Stimulated activated CD8-positive, alpha-beta memory T cell treated with anti-CD3 and anti-CD28 coated beads, Interleukin-4, amount 100 ng/mL, for 24 hours (primary cell): ENCODE measurements around the gene SPEF1.

Experiments used
- DNase-seq: peaks from one replicate; pipeline ENCODE4 v3.0.0-alpha.2; 2020; ENCODE audit warnings: low read depth

Gene SPEF1

GRCh38 chr20:3787324-3788014 is 6.2 kb upstream of the SPEF1 start:
- no peak for DNase-seq

DNA sequence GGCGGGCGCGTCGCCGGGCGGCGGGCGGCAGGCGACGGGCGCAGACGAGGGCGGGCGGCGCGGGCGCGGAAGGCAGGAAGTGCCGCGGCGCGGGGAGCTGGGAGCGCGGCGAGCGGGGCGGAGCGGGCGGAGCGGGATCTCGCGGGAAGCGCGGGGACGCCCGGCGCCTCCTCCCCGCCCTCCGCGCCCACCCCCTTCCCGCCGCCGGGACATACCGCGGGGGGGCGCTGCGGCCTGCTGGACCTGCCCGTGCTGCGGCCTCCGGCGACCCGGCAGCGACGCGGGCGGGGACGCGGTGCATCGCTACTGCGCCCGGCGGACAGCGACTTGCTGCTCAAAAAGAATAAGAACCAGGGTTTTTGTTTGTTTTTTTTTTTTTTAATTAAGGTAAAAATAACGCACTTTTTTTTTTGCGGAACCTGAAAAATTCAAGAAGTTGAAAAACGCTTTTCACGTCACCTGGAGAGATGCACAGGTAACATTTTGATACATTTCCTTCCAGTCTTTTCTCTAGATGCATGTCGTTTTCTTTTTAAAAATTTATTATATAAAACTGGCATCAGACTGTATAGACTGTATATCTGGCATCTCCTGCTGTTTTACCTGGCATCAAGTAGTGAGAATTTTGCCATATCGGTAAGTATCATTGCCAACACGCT is 5.5 kb upstream of the SPEF1 start, which contains the start of gene CENPB:
Gene CENPB, minus strand, starts transcription at position 76 of the 659 bp plus-strand sequence. CDS start 257 bp downstream, outside the sequence.
- DNase-seq, result peak; percentile 88

GRCh38 chr20:3786126-3786484 is 4.9 kb upstream of the SPEF1 start:
- no peak for DNase-seq

DNA sequence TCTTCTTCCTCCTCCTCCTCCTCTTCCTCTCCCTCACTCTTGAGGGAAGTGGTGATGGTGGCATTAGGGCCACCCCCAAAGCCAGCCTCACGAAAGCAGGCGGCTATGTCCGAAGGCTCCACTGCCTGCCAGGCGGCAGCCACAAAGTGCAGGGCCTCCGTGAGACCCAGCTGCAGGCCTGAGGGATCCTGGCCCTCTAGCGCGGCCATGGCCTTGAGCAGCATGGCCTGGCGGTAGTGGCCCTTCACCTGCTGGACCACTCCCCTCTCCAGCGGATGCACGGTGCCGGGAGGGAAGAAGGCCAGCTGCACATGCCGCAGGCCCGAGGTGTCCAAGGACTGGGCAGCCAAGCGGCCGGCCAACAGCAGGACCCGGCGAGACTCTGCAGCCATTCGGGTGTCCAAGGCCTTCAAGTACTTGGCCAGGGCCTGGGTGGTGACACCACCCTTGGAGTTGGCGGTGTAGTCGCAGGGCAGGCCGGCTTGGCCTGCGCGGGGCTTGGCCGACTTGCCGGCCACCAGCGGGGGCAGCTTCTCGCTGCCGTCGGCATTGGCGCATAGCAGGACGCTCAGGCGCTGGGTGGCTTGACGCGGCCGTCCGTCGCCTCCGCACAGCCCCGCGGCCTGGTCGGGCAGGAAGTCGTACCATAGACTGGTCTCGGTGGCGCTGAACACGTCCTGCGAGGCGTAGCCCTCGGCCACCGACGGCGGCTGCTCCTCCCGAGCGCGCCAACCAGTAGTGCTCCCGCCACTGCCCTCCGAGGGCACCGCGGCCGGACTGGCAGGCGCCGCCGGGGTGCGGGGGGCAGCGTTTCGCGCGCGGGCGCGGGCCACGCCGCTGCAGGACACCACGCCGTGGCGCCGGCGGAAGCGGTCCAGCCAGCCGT is 4.2 kb upstream of the SPEF1 start:
- DNase-seq, result no peak

DNA sequence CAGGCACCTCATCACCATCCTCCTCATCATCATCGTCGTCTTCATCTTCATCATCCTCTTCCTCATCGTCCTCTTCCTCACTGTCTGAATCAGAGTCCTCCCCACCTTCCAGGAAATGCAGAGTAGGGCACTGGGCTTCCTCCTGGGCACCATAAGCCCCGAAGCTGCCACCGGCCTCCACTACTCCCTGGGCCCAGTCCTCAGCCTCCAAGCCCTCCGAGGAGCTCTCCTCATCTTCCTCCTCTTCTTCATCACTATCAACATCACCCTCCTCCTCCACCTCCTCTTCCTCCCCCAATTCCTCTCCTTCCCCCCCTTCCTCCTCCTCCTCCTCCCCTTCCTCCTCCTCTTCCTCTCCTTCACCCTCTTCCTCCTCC is 3.6 kb upstream of the SPEF1 start:
- DNase-seq, result no peak

DNA sequence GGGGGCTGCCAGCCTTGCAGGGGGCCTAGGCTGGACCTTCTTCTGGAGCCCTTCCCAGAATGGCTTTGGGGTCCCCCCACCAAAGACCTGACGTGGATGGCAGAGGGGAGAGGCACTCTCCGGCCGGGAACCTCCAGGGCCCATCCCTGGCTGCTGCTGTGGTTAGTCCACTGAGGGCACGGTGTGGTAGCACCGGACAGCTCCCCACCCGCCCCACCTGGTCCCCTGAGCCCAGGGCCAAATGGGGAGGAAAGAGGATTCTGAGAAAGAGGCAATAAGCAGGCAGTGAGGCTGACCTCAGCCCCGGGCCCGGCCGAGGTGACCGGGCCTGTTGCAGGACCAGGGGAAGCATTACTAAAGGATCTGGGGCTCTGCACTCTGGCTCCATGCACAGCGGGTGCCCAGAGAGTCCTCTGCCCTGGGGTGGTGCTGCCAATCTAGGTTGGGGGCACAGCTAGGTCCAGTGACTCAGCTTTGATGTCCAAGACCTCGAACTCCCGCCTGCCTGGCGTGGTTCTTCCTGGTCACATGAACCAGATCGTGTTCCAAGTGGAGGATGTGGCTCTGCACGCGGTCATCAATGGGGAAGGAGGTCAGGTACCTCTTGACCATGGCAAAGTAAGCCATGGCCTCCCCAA is 3.1 kb upstream of the SPEF1 start:
- no peak for DNase-seq

GRCh38 chr20:3783511-3784195 is 2.4 kb upstream of the SPEF1 start:
- DNase-seq, result no peak

- no peak for DNase-seq
These were observed 1.8 kb upstream of the SPEF1 start for GRCh38 chr20:3783068-3783489.

DNA sequence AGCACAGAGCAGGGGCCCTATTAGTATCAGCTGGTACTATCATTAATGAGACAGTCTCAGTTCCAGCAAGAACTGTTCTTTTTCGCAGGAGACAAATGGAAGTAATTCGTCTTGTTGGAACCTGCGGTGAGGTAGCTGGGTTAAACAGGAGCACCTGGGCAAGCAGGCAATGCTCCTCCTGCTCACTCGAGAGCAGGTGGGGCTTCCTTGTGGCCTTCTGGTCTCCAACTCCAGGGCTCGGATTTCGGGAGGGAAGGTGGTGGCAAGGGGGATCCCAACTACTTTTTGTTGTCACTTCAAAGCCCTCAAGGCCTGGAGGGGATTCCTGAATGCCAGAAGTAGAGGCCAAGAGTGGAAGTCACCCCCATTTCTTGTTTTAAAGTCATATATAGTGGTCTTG is 1.3 kb upstream of the SPEF1 start:
- no peak for DNase-seq

GRCh38 chr20:3778976-3779375 is 2.3 kb downstream of the SPEF1 start:
- DNase-seq, result no peak

DNA sequence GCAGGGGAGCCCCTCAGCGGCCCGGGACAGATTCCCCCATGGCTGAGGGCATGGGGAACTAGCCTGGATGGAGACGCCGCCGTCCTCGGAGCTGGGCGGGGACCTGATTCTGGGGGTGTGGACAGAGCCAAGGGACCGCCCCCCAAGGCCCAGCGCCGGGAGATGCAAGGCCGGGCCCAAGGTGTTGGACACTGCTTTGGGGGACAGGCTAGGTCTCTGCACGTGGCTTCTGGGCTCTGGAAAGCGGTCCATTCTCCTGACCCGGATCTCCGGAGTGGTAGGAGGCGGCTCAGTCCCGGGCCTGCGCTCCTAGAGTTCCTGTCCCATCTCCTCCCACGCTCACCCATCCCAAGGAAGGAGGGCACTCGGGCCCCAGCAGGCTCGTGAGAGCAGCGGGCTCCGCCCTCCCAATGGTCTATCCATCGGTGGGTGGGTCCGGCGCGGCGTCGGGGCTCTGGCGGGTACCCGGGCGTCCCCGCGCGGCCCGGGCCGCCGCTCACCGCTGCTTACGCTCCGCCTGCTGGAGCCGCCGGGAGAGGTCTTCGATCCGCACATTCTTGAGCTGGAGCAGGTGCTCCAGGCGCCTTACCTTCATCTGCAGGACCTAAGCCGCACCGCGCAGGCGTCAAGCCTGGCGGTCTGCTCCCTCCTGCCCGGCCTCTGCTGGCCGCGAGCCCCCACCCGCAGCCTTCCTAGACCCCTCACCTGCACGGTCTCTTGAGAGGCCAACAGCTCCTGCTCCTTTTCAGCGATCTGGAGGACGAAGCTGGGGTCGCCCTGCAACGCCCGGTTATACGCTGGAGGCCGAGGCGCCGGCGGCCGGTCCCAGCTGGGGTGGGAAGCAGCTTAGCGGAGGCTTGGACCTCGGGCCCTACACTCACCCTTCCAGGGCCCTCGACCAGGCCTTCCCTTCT is 3.3 kb downstream of the SPEF1 start:
- DNase-seq, result peak; percentile 42

- DNase-seq, result no peak
These were observed 3.9 kb downstream of the SPEF1 start for GRCh38 chr20:3777381-3777715.

DNA sequence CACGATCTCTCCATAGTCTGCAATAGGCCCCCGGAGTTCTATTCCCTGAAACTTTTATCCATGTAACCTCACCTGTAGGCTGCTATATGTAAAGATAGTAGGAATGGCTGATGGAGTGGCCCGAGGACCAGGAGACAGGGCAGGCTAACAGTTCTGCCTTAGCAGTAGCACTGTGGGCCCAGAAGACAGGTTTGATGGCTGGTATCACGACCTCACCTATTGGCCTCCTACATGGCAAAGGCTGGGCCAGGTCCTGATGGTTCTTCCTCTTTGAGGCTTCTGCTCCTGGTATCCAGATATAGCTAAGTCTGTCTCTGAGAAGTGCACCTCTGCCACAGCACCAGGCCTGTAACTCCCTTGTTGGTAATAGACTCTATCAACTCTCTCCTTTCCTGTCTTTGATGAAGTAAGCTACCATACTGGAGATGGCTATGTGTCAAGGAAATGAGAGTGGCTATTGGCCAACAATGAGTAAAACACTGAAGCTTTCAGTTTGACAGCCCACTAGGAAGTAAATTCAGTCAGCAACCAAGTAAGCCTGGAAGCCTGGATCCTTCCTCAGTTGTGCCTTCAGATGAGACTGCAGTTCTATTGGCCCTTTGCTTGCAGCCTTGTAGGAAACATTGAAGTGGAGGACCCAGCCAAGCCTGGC is 5.7 kb downstream of the SPEF1 start:
- DNase-seq, result no peak

GRCh38 chr20:3771552-3772058 is 9.6 kb downstream of the SPEF1 start:
- DNase-seq, result no peak

DNA sequence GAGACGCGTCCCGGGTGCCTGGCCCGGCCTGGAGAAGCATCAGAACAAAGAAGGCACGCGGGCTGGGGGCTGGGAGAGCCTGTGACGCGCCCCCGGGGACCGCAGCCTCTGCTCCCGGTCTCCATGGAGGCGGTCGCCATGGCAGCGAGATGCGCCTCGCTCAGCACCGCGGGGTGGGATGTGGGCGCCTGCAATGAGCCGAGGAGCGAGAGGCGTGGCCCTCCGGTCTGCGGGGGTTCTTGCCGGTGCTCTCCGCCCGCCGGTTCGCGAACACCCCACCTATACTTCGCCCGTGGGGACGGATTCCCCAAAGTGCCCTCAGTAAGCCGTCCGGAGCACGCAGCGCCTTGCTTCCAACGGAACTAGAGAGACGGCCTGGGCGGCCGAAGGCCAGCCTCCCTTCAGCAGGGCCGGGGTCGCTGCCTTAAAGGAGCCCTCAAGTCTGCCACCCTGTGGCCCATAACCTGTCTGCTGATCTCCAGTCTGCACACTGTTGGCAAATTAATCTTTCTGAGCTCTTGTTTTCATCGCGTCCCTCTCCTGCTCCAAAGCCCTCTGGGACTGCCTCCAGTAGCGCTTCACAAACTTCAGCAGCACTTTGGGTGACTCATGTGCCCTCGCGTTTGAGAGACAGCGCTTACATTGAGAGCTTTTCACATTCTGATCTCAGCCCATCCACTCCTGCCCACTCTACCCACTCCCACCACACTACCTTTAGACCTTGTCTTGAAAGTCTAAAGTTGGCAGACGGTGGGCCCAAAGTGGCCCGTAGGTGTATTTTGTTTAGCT is 12.7 kb downstream of the SPEF1 start:
- peak; percentile 70 for DNase-seq

- peak; percentile 94 for DNase-seq
These were observed 13.6 kb downstream of the SPEF1 start, which contains the start of gene ADISSP for GRCh38 chr20:3767427-3768341. ADISSP (minus strand) TSS chr20:3767753; CDS start chr20:3760100, 7,653 bp downstream.

DNA sequence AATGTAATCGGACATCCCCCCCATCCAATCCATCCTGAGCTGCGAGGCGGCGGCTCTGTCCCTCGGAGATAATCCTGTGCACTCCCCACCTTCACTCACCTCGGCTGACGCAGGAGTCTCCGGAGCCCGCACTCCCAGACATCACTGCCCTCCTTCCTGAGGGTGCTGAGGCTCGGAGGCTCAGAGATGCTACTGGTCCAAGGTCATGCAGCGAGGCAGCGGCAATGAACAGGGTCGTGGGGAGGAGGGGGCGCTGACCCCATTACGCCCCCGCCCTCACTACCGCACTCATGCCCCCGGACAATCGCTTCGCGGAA is 14.2 kb downstream of the SPEF1 start:
- no peak for DNase-seq

- no peak for DNase-seq
These were observed 14.7 kb downstream of the SPEF1 start for GRCh38 chr20:3766422-3767109.
